ENCODE results near the gene SHMT1.
"Not testable (repeated sequence)": the region's sequence is repeated elsewhere in the genome, so short reads cannot be mapped to it uniquely, and the experiment has no call there.

Gene SHMT1

DNA sequence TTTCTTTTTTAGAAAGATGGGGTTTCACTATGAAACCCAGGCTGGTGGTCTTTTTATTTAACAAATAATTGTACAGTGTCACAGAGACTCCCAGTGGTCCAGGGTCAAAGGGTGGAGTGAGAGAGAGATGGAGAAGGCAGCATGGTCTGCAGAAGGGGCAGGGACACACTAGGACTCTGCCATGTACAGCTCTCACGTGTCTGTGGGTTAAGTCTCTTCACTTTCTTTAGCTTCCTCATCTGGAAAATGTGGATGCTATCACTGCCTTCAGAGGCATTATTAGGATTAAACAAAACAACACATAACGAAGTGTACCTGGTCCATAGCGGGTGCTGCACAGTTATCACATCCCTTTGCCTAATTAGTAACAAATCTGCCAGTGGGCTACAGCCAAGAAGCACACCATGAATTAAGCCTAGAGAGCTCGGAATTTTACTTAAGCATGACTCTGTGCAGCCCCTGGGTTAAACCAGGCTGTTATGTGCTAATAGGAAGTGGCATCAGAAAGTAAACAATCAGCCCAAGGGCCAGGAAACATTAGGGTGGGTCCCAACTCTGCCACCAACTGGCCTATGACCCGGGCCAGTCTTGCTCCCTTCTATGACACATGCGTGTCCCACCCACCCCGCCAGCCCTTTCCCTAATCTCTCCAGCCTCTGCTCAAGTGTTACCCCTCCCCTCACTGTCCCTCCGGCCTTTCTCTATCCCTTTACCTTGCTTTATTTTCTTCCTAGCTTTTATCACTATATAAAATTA lies 62.4 kb downstream of the SHMT1 start:
- Histone ChIP-seq H3K36me3 (replicated peaks) (peaks cover 53% of the 10 kb centered on the region), H3K27me3 (replicated peaks) (no peaks in the 10 kb centered on the region), H3K4me3 (ENCODE audit: low read depth, low read length) (no peak overlapping the region), H3K27ac (no peak overlapping the region)
- TF ChIP-seq, protein P1, sequence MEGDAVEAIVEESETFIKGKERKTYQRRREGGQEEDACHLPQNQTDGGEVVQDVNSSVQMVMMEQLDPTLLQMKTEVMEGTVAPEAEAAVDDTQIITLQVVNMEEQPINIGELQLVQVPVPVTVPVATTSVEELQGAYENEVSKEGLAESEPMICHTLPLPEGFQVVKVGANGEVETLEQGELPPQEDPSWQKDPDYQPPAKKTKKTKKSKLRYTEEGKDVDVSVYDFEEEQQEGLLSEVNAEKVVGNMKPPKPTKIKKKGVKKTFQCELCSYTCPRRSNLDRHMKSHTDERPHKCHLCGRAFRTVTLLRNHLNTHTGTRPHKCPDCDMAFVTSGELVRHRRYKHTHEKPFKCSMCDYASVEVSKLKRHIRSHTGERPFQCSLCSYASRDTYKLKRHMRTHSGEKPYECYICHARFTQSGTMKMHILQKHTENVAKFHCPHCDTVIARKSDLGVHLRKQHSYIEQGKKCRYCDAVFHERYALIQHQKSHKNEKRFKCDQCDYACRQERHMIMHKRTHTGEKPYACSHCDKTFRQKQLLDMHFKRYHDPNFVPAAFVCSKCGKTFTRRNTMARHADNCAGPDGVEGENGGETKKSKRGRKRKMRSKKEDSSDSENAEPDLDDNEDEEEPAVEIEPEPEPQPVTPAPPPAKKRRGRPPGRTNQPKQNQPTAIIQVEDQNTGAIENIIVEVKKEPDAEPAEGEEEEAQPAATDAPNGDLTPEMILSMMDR (IDR thresholded peaks at IDR 0.05; ENCODE audit: low read depth, low read length, missing control alignments): no peak
- in situ Hi-C loops (cut with HindIII; ENCODE audit: low pct_ligation_motif_present, low sequenced_read_pairs): no loop called here
- no peak for DNase-seq

DNA sequence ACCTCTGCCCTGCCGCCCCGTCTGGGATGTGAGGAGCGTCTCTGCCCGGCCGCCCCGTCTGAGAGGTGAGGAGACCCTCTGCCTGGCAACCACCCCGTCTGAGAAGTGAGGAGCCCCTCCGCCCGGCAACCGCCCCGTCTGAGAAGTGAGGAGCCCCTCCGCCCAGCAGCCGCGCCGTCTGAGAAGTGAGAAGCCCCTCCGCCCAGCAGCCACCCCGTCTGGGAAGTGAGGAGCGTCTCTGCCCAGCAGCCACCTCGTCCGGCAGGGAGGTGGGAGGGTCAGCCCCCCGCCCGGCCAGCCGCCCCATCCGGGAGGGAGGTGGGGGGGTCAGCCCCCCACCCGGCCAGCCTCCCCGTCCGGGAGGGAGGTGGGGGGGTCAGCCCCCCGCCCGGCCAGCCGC lies 65.3 kb downstream of the SHMT1 start:
- peaks cover 35% of the 10 kb centered on the region for H3K36me3 ChIP-seq (replicated peaks)
- in situ Hi-C loops (cut with HindIII; ENCODE audit: low pct_ligation_motif_present, low sequenced_read_pairs); DNase-seq; H3K27me3 ChIP-seq (replicated peaks); H3K4me3 ChIP-seq (ENCODE audit: low read depth, low read length); H3K27ac ChIP-seq: not testable (repeated sequence)

DNA sequence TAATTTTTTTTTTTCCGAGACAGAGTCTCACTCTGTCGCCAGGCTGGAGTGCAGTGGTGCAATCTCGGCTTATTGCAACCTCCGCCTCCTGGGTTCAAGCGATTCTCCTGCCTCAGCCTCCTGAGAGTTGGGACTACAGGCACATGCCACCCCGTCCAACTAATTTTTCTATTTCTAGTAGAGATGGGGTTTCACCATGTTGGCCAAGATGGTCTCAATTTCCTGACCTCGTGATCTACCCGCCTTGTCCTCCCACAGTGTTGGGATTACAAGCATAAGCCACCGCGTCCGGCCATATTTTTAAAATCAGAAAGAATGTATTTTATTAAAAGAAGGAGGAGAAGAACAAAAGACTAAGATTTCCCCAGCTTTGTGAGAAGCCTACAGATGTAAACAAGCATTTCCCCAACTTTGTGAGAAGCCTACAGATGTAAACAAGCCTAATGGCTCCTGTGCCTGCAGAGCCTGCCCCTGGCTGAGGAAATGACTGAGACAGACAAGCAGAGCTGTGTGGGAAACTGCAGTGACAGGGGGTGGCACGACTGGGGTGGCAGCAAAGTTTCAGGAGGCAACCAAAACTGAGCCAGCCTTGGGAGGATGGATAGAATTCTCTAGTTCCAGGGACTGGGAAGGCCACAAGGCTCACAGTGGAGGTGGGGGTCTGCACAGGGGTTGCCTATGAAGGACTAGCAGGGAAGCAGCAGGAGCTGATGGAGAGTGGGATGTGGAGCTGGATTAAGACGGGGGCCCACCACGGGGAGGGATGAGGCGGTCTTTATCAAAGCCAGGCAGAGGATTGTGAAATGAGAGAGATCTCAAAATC lies 71.4 kb downstream of the SHMT1 start:
- TF ChIP-seq, protein P1 (IDR thresholded peaks at IDR 0.05; ENCODE audit: low read depth, low read length, missing control alignments): no peak
- Histone ChIP-seq H3K36me3 (replicated peaks) (peaks cover 40% of the 10 kb centered on the region), H3K4me3 (ENCODE audit: low read depth, low read length) (no peak overlapping the region), H3K27me3 (replicated peaks) (no peaks in the 10 kb centered on the region), H3K27ac (no peak overlapping the region)
- no peak for DNase-seq
- in situ Hi-C loops (cut with HindIII; ENCODE audit: low pct_ligation_motif_present, low sequenced_read_pairs): no loop called here

DNA sequence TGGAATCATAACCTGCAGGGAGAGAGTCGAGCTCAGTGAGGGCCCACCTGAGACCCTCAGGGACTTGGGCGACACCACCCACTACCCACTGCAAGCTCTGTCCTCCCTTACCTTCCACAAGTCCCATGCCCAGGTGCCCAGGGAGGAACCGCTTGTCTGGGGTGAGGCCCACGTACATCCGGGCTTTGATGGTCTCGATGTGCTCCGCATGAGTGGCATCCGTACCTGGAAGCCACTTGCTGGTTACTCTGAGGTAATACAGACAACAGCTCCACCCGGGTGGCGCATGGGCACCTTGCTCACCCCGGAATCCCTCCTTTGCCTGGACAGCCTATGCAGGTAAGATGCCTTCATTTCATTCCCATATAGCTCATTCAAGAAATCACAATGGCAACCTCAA lies 78.1 kb downstream of the SHMT1 start:
- no peak for DNase-seq
- peaks cover 57% of the 10 kb centered on the region for H3K36me3 ChIP-seq (replicated peaks)
- no peaks in the 10 kb centered on the region for H3K27me3 ChIP-seq (replicated peaks)
- TF ChIP-seq, protein P1 (IDR thresholded peaks at IDR 0.05; ENCODE audit: low read depth, low read length, missing control alignments): no peak
- no peak overlapping the region for H3K4me3 ChIP-seq (ENCODE audit: low read depth, low read length)
- in situ Hi-C loops (cut with HindIII; ENCODE audit: low pct_ligation_motif_present, low sequenced_read_pairs): no loop called here
- no peak overlapping the region for H3K27ac ChIP-seq

DNA sequence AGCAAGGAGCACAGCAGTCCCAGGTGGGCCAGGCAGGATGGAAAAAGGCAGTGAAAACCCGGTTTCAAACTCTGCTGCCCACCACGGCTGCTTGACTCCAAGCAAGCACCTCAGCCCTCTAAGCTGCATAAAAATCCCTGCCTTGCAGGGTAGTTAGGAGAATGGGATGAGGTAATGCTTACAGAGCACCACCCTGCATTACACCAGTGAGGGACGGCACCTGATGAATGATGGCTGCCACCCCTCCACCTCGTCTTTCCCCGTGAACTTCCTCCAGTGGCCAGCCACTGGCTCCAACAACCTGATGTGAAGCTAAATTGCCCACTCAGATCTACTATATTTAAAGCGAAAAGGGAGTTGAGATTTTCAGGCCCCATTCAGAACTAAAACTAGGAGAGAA lies 81.6 kb downstream of the SHMT1 start:
- in situ Hi-C loops (cut with HindIII; ENCODE audit: low pct_ligation_motif_present, low sequenced_read_pairs): no loop called here
- Histone ChIP-seq H3K27me3 (replicated peaks) (no peaks in the 10 kb centered on the region), H3K4me3 (ENCODE audit: low read depth, low read length) (no peak overlapping the region), H3K36me3 (replicated peaks) (peaks cover 60% of the 10 kb centered on the region), H3K27ac (no peak overlapping the region)
- no peak for DNase-seq
- TF ChIP-seq, protein P1 (IDR thresholded peaks at IDR 0.05; ENCODE audit: low read depth, low read length, missing control alignments): no peak

DNA sequence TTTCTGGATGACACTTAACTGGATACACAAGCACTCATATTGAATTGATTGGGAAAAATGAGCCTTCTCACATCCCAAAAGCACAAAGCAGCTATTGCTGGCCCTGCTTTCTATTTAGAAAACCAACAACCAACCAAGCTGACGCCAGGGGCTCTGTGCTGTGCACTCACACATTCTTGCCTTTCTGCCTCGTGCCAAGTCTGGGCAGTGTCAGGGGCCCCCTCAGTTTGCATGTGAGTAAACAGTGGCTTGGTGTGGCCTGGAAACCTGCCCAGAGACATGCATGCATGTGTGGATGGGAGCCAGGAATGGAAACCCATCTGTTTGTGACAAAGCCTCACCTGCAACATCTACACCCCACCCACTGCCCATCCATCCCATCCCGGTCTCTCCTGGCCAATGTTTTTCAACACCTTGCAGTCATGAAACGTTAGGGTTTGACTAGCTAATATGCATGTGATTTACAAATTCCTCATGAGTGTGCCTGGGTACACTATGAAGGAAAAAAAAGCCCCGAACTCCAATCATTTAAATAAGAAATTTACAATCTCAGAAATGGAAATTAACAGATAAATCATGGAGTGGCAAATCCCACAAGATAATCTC lies 82.5 kb downstream of the SHMT1 start:
- H3K4me3 ChIP-seq (ENCODE audit: low read depth, low read length): no peak overlapping the region
- in situ Hi-C loops (cut with HindIII; ENCODE audit: low pct_ligation_motif_present, low sequenced_read_pairs): no loop called here
- H3K27ac ChIP-seq: no peak overlapping the region
- H3K36me3 ChIP-seq (replicated peaks): peaks cover 66% of the 10 kb centered on the region
- H3K27me3 ChIP-seq (replicated peaks): no peaks in the 10 kb centered on the region
- DNase-seq: no peak
- TF ChIP-seq, protein P1 (IDR thresholded peaks at IDR 0.05; ENCODE audit: low read depth, low read length, missing control alignments): no peak
